Mammary epithelial cell (primary cell): Measurements from ENCODE around the gene ADGRD2.

ENCODE experiments used
- EZH2 ChIP-seq: IDR thresholded peaks from 2 replicates; pipeline ENCODE4 v1.6.1; 2012; ENCODE audit warnings: low read length, inconsistent platforms, borderline replicate concordance
- TF ChIP-seq, protein P1 (sequence below), 2 donors: IDR thresholded peaks in 1 of 2; conservative IDR thresholded peaks in 1 of 2; 2 replicates each; pipeline ENCODE4 v1.5.1; 2011 to 2012; ENCODE audit warnings: inconsistent platforms in 2 of 2, low read length in 2 of 2, mild to moderate bottlenecking in 2 of 2, control low read depth in 1 of 2, low read depth in 1 of 2; ENCODE audit not compliant: insufficient read depth in 1 of 2; ENCODE audit errors: extremely low read depth in 1 of 2

DNA sequence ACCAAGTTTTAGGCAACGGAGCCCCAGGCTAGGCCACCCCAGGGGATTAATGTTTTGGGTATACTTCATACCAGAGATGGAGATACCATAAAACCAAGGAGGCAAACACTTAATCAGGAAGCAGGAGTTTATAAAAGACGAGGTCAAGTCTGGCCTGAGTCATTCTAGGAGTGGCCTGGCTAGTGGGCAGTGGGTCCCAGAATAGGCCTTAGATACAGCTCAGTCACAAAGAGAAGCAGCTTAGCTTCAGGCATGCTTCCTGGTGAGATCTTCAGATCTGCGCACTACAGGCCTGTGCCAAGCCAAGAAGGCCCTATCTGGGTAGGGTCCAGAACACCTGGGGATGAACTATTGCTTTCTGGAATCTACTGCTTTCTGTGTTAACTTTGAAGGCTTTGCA, 77.5 kb downstream of the ADGRD2 start:
- no peak for TF ChIP-seq EZH2
- TF ChIP-seq, protein P1, sequence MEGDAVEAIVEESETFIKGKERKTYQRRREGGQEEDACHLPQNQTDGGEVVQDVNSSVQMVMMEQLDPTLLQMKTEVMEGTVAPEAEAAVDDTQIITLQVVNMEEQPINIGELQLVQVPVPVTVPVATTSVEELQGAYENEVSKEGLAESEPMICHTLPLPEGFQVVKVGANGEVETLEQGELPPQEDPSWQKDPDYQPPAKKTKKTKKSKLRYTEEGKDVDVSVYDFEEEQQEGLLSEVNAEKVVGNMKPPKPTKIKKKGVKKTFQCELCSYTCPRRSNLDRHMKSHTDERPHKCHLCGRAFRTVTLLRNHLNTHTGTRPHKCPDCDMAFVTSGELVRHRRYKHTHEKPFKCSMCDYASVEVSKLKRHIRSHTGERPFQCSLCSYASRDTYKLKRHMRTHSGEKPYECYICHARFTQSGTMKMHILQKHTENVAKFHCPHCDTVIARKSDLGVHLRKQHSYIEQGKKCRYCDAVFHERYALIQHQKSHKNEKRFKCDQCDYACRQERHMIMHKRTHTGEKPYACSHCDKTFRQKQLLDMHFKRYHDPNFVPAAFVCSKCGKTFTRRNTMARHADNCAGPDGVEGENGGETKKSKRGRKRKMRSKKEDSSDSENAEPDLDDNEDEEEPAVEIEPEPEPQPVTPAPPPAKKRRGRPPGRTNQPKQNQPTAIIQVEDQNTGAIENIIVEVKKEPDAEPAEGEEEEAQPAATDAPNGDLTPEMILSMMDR (conservative IDR thresholded peaks at IDR 0.05 in 1 of 2, IDR thresholded peaks at IDR 0.05 in 1 of 2; ENCODE audit: extremely low read depth in 1 of 2, insufficient read depth in 1 of 2, low read depth in 1 of 2, low read length in 2 of 2) = no peak
